PC-9 (cell line): Measurements from ENCODE around the gene TMTC3. TPM values are rescaled to one million over a fixed set of nuclear protein-coding genes. Genes with fewer than 3 reads are reported as not detected.
A peak's percentile ranks its signal among the peaks of the same experiment; 100 is the strongest.

Experiments used
- Bru-seq: library from RNA; stranded (reverse); fragments of 400-500 nt; gene quantifications from one replicate; lab custom pipeline; 2021; lab: Mats Ljungman, UMichigan
- BruChase-seq, 2 experiments: library from RNA; stranded (reverse); fragments of 400-500 nt; gene quantifications; one replicate each; lab custom pipeline; 2021; lab: Mats Ljungman, UMichigan
- BruUV-seq: library from RNA; stranded (reverse); fragments of 400-500 nt; replicated peaks from 2 replicates; lab custom pipeline; 2021; lab: Mats Ljungman, UMichigan
- CTCF ChIA-PET: fragments of 300-600 bp; sonication (Branson Sonifier 250); formaldehyde crosslinking; loops from one replicate; lab custom pipeline; 2022; ENCODE audit warnings: antibody characterized with exemption; lab: Charles Lee
- POLR2A ChIA-PET: fragments of 300-600 bp; sonication (Branson Sonifier 250); formaldehyde crosslinking; loops from one replicate; lab custom pipeline; 2022; ENCODE audit warnings: antibody characterized with exemption; ENCODE audit not compliant: unreplicated experiment; lab: Charles Lee
- DNase-seq, 2 experiments: peaks; one replicate each; pipeline versions ENCODE4 v3.0.0 to v3.0.0-alpha.2; 2015 to 2022; ENCODE audit warnings: mixed read lengths in 1 of 2
- H2AFZ ChIP-seq: fragments of 200-600 bp; sonication (generic); 2 replicates; pipeline ENCODE4 v1.8.1; 2017; ENCODE audit warnings: antibody characterized with exemption
- H3F3A ChIP-seq: fragments of 200-600 bp; sonication (generic); 2 replicates; pipeline ENCODE4 v1.8.1; 2017; ENCODE audit warnings: antibody characterized with exemption, mild to moderate bottlenecking, low read depth; ENCODE audit not compliant: insufficient read depth
- H3K27ac ChIP-seq: fragments of 200-600 bp; sonication (generic); 2 replicates; pipeline ENCODE4 v1.6.1; 2016; ENCODE audit warnings: mixed run types
- H3K27me3 ChIP-seq: fragments of 200-600 bp; sonication (generic); 2 replicates; pipeline ENCODE4 v1.6.1; 2016; ENCODE audit warnings: low read depth, mixed run types; ENCODE audit not compliant: insufficient read depth
- H3K36me3 ChIP-seq: fragments of 200-600 bp; sonication (generic); 2 replicates; pipeline ENCODE4 v1.6.1; 2016; ENCODE audit warnings: low read depth, mixed run types
- H3K4me1 ChIP-seq: fragments of 200-600 bp; sonication (generic); replicated peaks from 2 replicates; pipeline ENCODE4 v1.6.1; 2016; ENCODE audit warnings: mixed run types; ENCODE audit not compliant: insufficient read depth
- H3K4me2 ChIP-seq: fragments of 200-600 bp; sonication (generic); 2 replicates; pipeline ENCODE4 v1.6.1; 2017; ENCODE audit warnings: mixed run types
- H3K4me3 ChIP-seq: fragments of 200-600 bp; sonication (generic); 2 replicates; pipeline ENCODE4 v1.6.1; 2016; ENCODE audit warnings: mixed run types
- H3K79me2 ChIP-seq: fragments of 200-600 bp; sonication (generic); 2 replicates; pipeline ENCODE4 v1.6.1; 2017; ENCODE audit warnings: low read depth, mixed run types
- H3K9me2 ChIP-seq: fragments of 200-600 bp; sonication (generic); 2 replicates; pipeline ENCODE4 v1.8.1; 2017; ENCODE audit warnings: mild to moderate bottlenecking; ENCODE audit not compliant: insufficient read depth
- H3K9me3 ChIP-seq: fragments of 200-600 bp; sonication (generic); 2 replicates; pipeline ENCODE4 v1.8.1; 2016; ENCODE audit warnings: low read depth; ENCODE audit not compliant: insufficient read depth
- H4K20me1 ChIP-seq: fragments of 200-600 bp; sonication (generic); 2 replicates; pipeline ENCODE4 v1.8.1; 2017; ENCODE audit not compliant: insufficient read depth
- EZH2 ChIP-seq: fragments of 200-600 bp; sonication (generic); IDR thresholded peaks from 2 replicates; pipeline ENCODE4 v1.8.0; 2017; ENCODE audit warnings: antibody characterized with exemption, low read depth
- intact Hi-C: fragments of 100-400 bp; cut with micrococcal nuclease; formaldehyde crosslinking; loops from one replicate; pipeline ENCODE4 v1.10.0; 2022; ENCODE audit not compliant: unreplicated experiment
- long read RNA-seq: library from polyadenylated mRNA; stranded (forward); transcript quantifications from one replicate; pipeline ENCODE4 v2.0.0, GENCODE V29; 2022
- total RNA-seq: library from RNA; stranded (reverse); gene quantifications from 2 replicates; pipeline ENCODE4 v1.2.3, GENCODE V29; 2021
- TF ChIP-seq, protein P1 (sequence below): fragments of 200-600 bp; sonication (generic); conservative IDR thresholded peaks from 2 replicates; pipeline ENCODE4 v1.6.1; 2017; ENCODE audit warnings: mixed run types, antibody characterized with exemption, mild to moderate bottlenecking, moderate library complexity

Gene TMTC3
- total RNA-seq (23.3 and 26.4 TPM in 2 replicates), Bru-seq, nascent RNA (percentile 77 among the genes with signal in this experiment), BruChase-seq, experiment 1, labeled RNA remaining after a 2-hour chase (percentile 83 among the genes with signal in this experiment), BruChase-seq, experiment 2, labeled RNA remaining after a 6-hour chase (percentile 87 among the genes with signal in this experiment)
- long read RNA-seq, full-length matches to known transcripts: 9 of 11 reads
- long read RNA-seq, partial matches to known transcripts: 1 of 11 reads
- long read RNA-seq, other reads (novel, unspliced or antisense): 1 of 11 reads

DNA sequence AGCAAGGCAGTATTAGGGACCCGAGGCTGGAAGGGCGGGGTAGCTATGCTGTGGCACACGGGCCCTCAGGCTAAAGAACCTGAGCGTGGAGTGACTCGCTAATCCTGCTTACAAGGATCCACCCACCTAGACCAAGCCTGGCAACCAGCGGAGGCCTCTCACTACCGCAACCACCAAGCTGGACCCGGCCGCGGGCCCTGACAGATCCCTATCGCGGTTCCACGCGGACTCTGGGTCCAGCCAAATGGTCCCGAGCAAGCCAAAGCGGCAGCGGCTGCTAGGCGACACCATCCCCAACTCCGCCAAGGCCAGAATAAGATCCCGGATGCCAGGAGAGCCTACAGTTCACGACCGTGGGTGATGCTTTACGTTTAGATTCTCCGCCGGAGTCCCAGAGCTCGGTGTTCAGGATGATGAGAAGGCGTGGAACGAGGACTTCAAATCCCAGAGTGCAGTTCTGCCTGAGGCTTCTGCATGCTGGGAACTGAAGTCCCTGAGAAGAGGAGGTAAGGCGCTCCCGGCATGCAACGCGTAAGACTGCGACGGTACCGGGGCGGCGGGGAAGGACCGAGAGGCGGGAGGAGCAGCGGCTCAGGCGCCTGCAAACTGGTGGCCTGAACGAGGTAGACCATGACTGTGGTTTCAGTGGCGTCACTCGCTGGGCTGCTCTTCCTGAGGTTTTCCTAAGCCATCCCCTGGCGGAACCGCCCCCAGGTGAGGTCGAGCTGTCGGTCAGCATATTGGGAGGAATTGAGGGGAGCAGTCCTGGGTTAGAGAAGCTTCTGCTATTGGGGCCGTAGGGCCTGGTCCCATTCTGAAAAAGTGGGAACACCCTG is at the start of gene TMTC3, which contains the start of gene CEP290:
Gene TMTC3, plus strand, starts transcription at position 534 of the 836 bp plus-strand sequence. CDS start 6,009 bp downstream, outside the sequence.
Gene CEP290, minus strand, starts transcription at position 315 of the 836 bp plus-strand sequence. CDS start 781 bp downstream, outside the sequence.
- DNase-seq: peak; percentile 93 to 99

DNA sequence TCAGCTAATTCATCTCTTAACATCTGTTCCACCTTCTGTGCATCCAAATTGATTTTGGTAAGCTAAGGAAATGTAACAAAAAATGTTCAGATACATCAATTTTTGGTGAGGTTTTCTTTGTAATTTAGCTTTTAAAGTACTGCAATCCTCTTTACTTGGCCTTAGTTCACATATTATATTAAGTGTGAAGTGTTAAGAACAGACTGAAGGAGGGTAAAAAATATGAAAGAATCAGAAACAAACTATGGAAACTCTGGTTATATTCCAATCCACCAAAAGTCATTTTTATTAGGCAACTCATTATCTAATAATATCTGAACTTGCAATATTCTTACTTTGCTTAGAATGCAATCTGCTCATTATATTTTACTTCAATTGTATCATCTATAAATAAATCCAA is 49.3 kb upstream of the TMTC3 start:
- POLR2A ChIA-PET: no interaction called here
- Histone ChIP-seq H3K4me1 (no peaks in the 10 kb centered on the region), H3K36me3 (0 out of 2 replicates have a peak, but pooled peaks cover 6% of the 10 kb centered on the region), H3K9me3 (no peaks in the 10 kb centered on the region), H3K9me2 (no peaks in the 10 kb centered on the region), H3K27me3 (no peaks in the 10 kb centered on the region), H2AFZ (no peak overlapping the region), H4K20me1 (no peaks in the 10 kb centered on the region), H3K27ac (no peak overlapping the region), H3K79me2 (no peaks in the 10 kb centered on the region), H3K4me3 (no peak overlapping the region), H3K4me2 (no peak overlapping the region), H3F3A (no peaks in the 10 kb centered on the region)
- intact Hi-C loops: no loop called here
- TF ChIP-seq, protein P1, sequence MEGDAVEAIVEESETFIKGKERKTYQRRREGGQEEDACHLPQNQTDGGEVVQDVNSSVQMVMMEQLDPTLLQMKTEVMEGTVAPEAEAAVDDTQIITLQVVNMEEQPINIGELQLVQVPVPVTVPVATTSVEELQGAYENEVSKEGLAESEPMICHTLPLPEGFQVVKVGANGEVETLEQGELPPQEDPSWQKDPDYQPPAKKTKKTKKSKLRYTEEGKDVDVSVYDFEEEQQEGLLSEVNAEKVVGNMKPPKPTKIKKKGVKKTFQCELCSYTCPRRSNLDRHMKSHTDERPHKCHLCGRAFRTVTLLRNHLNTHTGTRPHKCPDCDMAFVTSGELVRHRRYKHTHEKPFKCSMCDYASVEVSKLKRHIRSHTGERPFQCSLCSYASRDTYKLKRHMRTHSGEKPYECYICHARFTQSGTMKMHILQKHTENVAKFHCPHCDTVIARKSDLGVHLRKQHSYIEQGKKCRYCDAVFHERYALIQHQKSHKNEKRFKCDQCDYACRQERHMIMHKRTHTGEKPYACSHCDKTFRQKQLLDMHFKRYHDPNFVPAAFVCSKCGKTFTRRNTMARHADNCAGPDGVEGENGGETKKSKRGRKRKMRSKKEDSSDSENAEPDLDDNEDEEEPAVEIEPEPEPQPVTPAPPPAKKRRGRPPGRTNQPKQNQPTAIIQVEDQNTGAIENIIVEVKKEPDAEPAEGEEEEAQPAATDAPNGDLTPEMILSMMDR: no peak
- no peak for TF ChIP-seq EZH2
- no peak for DNase-seq
- no TSS peak for BruUV-seq
- CTCF ChIA-PET: interaction anchor here (0.7 kb wide), 1 partner anchor 56 kb away, joined by 3 read pairs; no protein-coding TSS in a partner anchor

More for the DNA sequence above, at the start of gene TMTC3, which contains the start of gene CEP290:
- POLR2A ChIA-PET: interaction anchor here (0.5 to 0.7 kb wide), 7 partner anchors 167 to 1144 kb away, joined by 3 to 5 read pairs (median 3); no protein-coding TSS in a partner anchor
- Histone ChIP-seq H4K20me1 (no peaks in the 10 kb centered on the region), H3K9me3 (no peaks in the 10 kb centered on the region), H3K4me3 (peak within 1 kb of the TSS; percentile 93), H3K9me2 (no peaks in the 10 kb centered on the region), H3K36me3 (0 out of 2 replicates have a peak, but pooled peaks cover 7% of the 10 kb centered on the region), H3K4me2 (peak within 1 kb of the TSS; percentile 89), H3K4me1 (peaks cover 13% of the 10 kb centered on the region), H3K27me3 (no peaks in the 10 kb centered on the region), H2AFZ (peak within 1 kb of the TSS; percentile 98), H3K27ac (peak within 1 kb of the TSS; percentile 59), H3K79me2 (peaks cover 26% of the 10 kb centered on the region), H3F3A (peaks cover 8% of the 10 kb centered on the region; the same call in 1 of the 2 replicates)
- intact Hi-C loops: loop anchor here (5.0 kb wide), 2 partner anchors 435 to 875 kb away; no protein-coding TSS in a partner anchor
- CTCF ChIA-PET: no interaction called here
- TF ChIP-seq, protein P1: no peak
- no peak for TF ChIP-seq EZH2
- no TSS peak for BruUV-seq

DNA sequence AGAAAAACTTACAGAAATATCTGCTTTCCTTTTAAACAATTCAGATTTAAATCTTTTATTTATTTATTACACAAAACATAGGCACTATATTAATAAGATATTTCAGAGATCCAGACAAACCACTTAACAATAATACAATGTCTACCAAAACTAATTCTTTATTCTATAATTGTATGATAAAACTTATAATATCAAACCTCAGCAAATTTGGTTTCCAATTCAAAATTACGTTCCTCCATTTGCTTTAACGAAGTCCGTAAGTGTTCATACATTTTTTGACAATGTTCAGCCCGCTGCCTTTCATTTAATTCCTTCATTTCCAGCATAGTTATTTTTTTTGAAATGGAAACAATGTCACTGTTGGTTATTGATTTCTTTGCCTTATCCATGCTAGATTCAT is 48.5 kb upstream of the TMTC3 start:
- Histone ChIP-seq H3K4me1 (no peaks in the 10 kb centered on the region), H3K9me2 (no peaks in the 10 kb centered on the region), H3K4me2 (no peak overlapping the region), H3K27me3 (no peaks in the 10 kb centered on the region), H3F3A (no peaks in the 10 kb centered on the region), H3K9me3 (no peaks in the 10 kb centered on the region), H3K79me2 (no peaks in the 10 kb centered on the region), H3K4me3 (no peak overlapping the region), H2AFZ (no peak overlapping the region), H3K27ac (no peak overlapping the region), H3K36me3 (0 out of 2 replicates have a peak, but pooled peaks cover 6% of the 10 kb centered on the region), H4K20me1 (no peaks in the 10 kb centered on the region)
- no TSS peak for BruUV-seq
- no peak for DNase-seq
- CTCF ChIA-PET: no interaction called here
- intact Hi-C loops: no loop called here
- TF ChIP-seq, protein P1: no peak
- no peak for TF ChIP-seq EZH2
- POLR2A ChIA-PET: no interaction called here
